CD14-positive monocyte (primary cell): ENCODE data around the gene CYP21A2. TPM values are rescaled to one million over a fixed set of nuclear protein-coding genes. Genes with fewer than 3 reads are reported as not detected.

Source experiments
- DNase-seq, 3 donors: peaks; one replicate each; pipeline ENCODE4 v3.0.0-alpha.2; 2011 to 2022
- H2AFZ ChIP-seq: 2 replicates; pipeline ENCODE4 v1.6.0; 2012; ENCODE audit warnings: mild to moderate bottlenecking, low read depth, low read length, inconsistent platforms; ENCODE audit not compliant: insufficient read depth, poor library complexity, severe bottlenecking
- H3K27ac ChIP-seq, 2 donors: 1 replicate in 1 of 2; 2 replicates in 1 of 2; pipeline ENCODE4 v1.5.1; 2012 to 2013; ENCODE audit warnings: low read length in 2 of 2, control low read depth in 1 of 2, inconsistent platforms in 1 of 2, low read depth in 1 of 2, mild to moderate bottlenecking in 1 of 2
- H3K27me3 ChIP-seq, 2 donors: one replicate each; pipeline versions ENCODE4 v1.6.0 to v1.6.1; 2011 to 2013; ENCODE audit warnings: low read length in 2 of 2; ENCODE audit not compliant: control insufficient read depth in 2 of 2, insufficient read depth in 2 of 2
- H3K36me3 ChIP-seq, 2 donors: replicated peaks in 1 of 2; 1 replicate in 1 of 2; 2 replicates in 1 of 2; pipeline versions ENCODE4 v1.5.1 to v1.6.1; 2012 to 2013; ENCODE audit warnings: low read length in 2 of 2, control low read depth in 1 of 2, inconsistent platforms in 1 of 2, mild to moderate bottlenecking in 1 of 2; ENCODE audit not compliant: insufficient read depth in 2 of 2, control insufficient read depth in 1 of 2
- H3K4me1 ChIP-seq, 2 donors: 1 replicate in 1 of 2; 2 replicates in 1 of 2; pipeline versions ENCODE4 v1.5.1 to v1.6.1; 2012 to 2013; ENCODE audit warnings: low read length in 2 of 2, control low read depth in 1 of 2, inconsistent platforms in 1 of 2, mild to moderate bottlenecking in 1 of 2, moderate library complexity in 1 of 2; ENCODE audit not compliant: insufficient read depth in 2 of 2, control insufficient read depth in 1 of 2
- H3K4me2 ChIP-seq: replicated peaks from 2 replicates; pipeline ENCODE3; 2012; ENCODE audit warnings: low read length, moderate library complexity, mild to moderate bottlenecking; ENCODE audit not compliant: poor library complexity, severe bottlenecking; ENCODE audit errors: extremely low read depth
- H3K4me3 ChIP-seq, 3 experiments: fragments of 200-600 bp in 1 of 3; sonication (generic) in 1 of 3; replicated peaks in 1 of 3; 1 replicate in 2 of 3; 2 replicates in 1 of 3; pipeline ENCODE4 v1.5.1; 2011 to 2013; ENCODE audit warnings: low read length in 3 of 3, mild to moderate bottlenecking in 3 of 3, control low read depth in 2 of 3, low read depth in 2 of 3, inconsistent platforms in 1 of 3, moderate library complexity in 1 of 3
- H3K79me2 ChIP-seq: 2 replicates; pipeline ENCODE4 v1.6.0; 2012; ENCODE audit warnings: mild to moderate bottlenecking, control low read depth, inconsistent platforms, low read length, moderate library complexity; ENCODE audit not compliant: insufficient read depth
- H3K9ac ChIP-seq: 2 replicates; pipeline ENCODE4 v1.6.0; 2017; ENCODE audit warnings: low read length, mild to moderate bottlenecking; ENCODE audit not compliant: insufficient read depth, poor library complexity, severe bottlenecking
- H3K9me3 ChIP-seq, 2 donors: replicated peaks in 1 of 2; 1 replicate in 1 of 2; 2 replicates in 1 of 2; pipeline versions ENCODE4 v1.5.1 to v1.6.1; 2012 to 2013; ENCODE audit warnings: low read length in 2 of 2, control low read depth in 1 of 2; ENCODE audit not compliant: control insufficient read depth in 1 of 2, insufficient read depth in 1 of 2
- H4K20me1 ChIP-seq: 2 replicates; pipeline ENCODE4 v1.6.0; 2012; ENCODE audit warnings: mild to moderate bottlenecking, low read length, control low read depth, moderate library complexity; ENCODE audit not compliant: insufficient read depth
- H3K27ac Mint-ChIP-seq, 7 donors: one replicate each; pipeline ENCODE4 v1.8.0; 2020; ENCODE audit warnings: mild to moderate bottlenecking in 7 of 7, mixed read lengths in 7 of 7, moderate library complexity in 6 of 7, inconsistent platforms in 2 of 7
- H3K27me3 Mint-ChIP-seq, 3 donors: one replicate each; pipeline ENCODE4 v1.8.0; 2021 to 2022; ENCODE audit warnings: low read depth in 3 of 3, mild to moderate bottlenecking in 3 of 3, mixed read lengths in 3 of 3, moderate library complexity in 3 of 3, inconsistent platforms in 1 of 3
- H3K36me3 Mint-ChIP-seq, 2 donors: one replicate each; pipeline ENCODE4 v1.8.0; 2020; ENCODE audit warnings: mixed read lengths in 2 of 2, inconsistent platforms in 1 of 2, mild to moderate bottlenecking in 1 of 2
- H3K4me1 Mint-ChIP-seq: one replicate; pipeline ENCODE4 v1.8.0; 2020; ENCODE audit warnings: mild to moderate bottlenecking, mixed read lengths
- H3K4me3 Mint-ChIP-seq, 2 donors: one replicate each; pipeline ENCODE4 v1.8.0; 2020; ENCODE audit warnings: mild to moderate bottlenecking in 2 of 2, mixed read lengths in 2 of 2, moderate library complexity in 1 of 2
- H3K9me3 Mint-ChIP-seq, 7 donors: one replicate each; pipeline ENCODE4 v1.8.0; 2020 to 2022; ENCODE audit warnings: mixed read lengths in 7 of 7, mild to moderate bottlenecking in 6 of 7, moderate library complexity in 6 of 7, inconsistent platforms in 2 of 7
- WGBS: methylation state at CpG from one replicate; pipeline ENCODE4 v1.1.5; 2013; ENCODE audit warnings: missing lambda C conversion rate; ENCODE audit not compliant: insufficient coverage; 5-methylcytosine and 5-hydroxymethylcytosine counted together
- intact Hi-C, 2 donors: fragments of 100-400 bp; cut with micrococcal nuclease; formaldehyde crosslinking; loops; one replicate each; pipeline versions ENCODE4 v1.15.0 to v1.15.1; 2023
- polyA plus RNA-seq, 3 donors: library from polyadenylated mRNA; depleted of rRNA in 1 of 3; unstranded in 2 of 3; stranded (reverse) in 1 of 3; fragments of 300-500 nt in 2 of 3; fragments of >200 nt in 1 of 3; fragmentation: Illumina TruSeq in 2 of 3; gene quantifications; 1 replicate in 2 of 3; 2 replicates in 1 of 3; pipeline ENCODE4 v1.2.3, GENCODE V29; 2012 to 2021
- TF ChIP-seq, protein P1 (sequence below): fragments of 200-600 bp; IDR thresholded peaks from one replicate; pipeline ENCODE4 v1.8.0; 2022; ENCODE audit warnings: antibody characterized with exemption, mild to moderate bottlenecking

Gene CYP21A2
- polyA plus RNA-seq, 3 donors = 0.16 TPM; not detected in 2

DNA sequence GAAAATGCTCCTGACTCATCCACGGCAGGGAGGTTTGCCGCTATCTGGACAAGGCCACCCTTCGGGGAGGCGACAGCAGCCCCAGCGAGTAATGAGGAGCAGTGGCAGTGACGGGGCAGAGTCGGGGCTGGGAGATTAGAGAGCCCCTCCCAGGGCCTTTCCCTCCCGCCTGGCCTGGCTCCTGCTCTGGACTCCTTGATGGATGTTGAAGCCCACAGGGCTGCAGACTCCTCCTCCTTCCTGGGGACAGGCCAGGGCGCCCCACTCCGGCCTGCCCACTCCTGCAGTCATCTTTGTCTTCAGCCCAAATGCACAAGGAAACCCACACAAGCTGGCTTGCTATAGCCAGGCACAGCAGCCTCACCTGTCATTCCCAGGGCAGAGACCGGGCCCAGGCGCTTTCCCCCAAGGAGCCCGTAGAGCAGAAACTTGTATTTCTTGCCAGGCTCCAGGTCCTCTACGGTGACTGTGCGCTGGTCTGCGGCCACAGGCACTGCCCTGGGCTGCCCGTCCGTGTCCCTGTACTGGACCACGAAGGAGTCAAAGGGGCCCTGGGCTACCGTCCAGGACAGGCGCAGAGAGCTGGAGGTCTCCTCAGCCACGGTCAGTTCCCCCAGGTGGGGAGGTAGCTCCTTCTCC, 7.7 kb downstream of the CYP21A2 start:
- Histone ChIP-seq H3K4me1 (no peaks in the 10 kb centered on the region), H3K79me2 (no peaks in the 10 kb centered on the region), H3K36me3 (no peaks in the 10 kb centered on the region), H2AFZ (no peak overlapping the region), H3K27ac (no peak overlapping the region), H4K20me1 (no peaks in the 10 kb centered on the region), H3K9me3 (no peaks in the 10 kb centered on the region), H3K9ac (no peak overlapping the region), H3K4me3 (no peak overlapping the region), H3K27me3 (no peaks in the 10 kb centered on the region), H3K4me2 (no peak overlapping the region)
- TF ChIP-seq, protein P1, sequence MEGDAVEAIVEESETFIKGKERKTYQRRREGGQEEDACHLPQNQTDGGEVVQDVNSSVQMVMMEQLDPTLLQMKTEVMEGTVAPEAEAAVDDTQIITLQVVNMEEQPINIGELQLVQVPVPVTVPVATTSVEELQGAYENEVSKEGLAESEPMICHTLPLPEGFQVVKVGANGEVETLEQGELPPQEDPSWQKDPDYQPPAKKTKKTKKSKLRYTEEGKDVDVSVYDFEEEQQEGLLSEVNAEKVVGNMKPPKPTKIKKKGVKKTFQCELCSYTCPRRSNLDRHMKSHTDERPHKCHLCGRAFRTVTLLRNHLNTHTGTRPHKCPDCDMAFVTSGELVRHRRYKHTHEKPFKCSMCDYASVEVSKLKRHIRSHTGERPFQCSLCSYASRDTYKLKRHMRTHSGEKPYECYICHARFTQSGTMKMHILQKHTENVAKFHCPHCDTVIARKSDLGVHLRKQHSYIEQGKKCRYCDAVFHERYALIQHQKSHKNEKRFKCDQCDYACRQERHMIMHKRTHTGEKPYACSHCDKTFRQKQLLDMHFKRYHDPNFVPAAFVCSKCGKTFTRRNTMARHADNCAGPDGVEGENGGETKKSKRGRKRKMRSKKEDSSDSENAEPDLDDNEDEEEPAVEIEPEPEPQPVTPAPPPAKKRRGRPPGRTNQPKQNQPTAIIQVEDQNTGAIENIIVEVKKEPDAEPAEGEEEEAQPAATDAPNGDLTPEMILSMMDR = no peak
- Mint-ChIP-seq H3K9me3 (no peaks in the 10 kb centered on the region), H3K4me3 (no peak overlapping the region), H3K27me3 (peaks cover 0 to 3% (median 1%) of the 10 kb centered on the region in 3 donors), H3K27ac (peak overlapping the region in 1 of 7 donors; percentile 8), H3K4me1 (peaks cover 4% of the 10 kb centered on the region), H3K36me3 (no peaks in the 10 kb centered on the region)
- WGBS = 93% methylated on average over 14 of the region's 22 CpGs
- intact Hi-C loops = no loop called here
- DNase-seq = no peak

DNA sequence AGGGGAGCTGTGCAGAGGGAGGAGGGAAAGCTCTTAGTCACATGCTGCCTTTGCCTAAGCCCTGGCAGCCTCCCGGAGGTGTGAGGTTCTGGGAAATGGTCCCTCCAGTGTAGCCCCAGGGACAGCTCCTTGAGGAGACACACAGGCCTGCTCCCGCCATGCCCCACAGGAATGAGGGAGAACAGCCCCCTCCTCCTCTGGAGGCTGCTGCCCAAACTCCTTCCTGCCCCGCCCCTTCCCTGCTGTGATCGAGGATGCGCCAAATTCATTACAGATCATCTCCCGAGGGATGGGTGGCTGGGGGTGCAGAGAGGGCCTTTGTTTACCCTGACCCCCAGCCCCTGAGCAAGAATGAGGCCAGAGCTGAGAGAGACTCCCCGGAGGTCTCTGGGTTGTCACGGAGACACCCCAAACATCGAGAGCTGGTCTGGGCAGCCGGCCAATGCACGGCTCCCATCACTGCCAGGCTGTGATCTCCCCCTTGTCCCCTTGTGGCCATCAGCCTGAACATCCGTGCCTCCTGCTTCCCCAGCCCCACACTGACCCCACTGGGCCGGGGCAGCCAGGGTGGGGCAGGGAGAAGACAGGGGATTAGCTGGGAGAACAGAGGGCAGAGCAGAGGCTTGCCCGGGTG, 8.4 kb downstream of the CYP21A2 start:
- Histone ChIP-seq H4K20me1 (no peaks in the 10 kb centered on the region), H3K4me3 (no peak overlapping the region), H3K9ac (no peak overlapping the region), H3K4me2 (no peak overlapping the region), H3K27ac (no peak overlapping the region), H2AFZ (no peak overlapping the region), H3K79me2 (no peaks in the 10 kb centered on the region), H3K27me3 (no peaks in the 10 kb centered on the region), H3K4me1 (no peaks in the 10 kb centered on the region), H3K9me3 (no peaks in the 10 kb centered on the region), H3K36me3 (no peaks in the 10 kb centered on the region)
- H3K4me3 Mint-ChIP-seq = no peak overlapping the region
- 85% methylated on average over 5 of the region's 14 CpGs for WGBS
- H3K27ac Mint-ChIP-seq = no peak overlapping the region
- no peaks in the 10 kb centered on the region for H3K36me3 Mint-ChIP-seq
- TF ChIP-seq, protein P1 = no peak
- H3K27me3 Mint-ChIP-seq = peaks cover 0 to 3% (median 1%) of the 10 kb centered on the region in 3 donors
- no peak for DNase-seq
- intact Hi-C loops = no loop called here
- no peaks in the 10 kb centered on the region for H3K9me3 Mint-ChIP-seq
- H3K4me1 Mint-ChIP-seq = peaks cover 4% of the 10 kb centered on the region
